ENCODE data around the gene TRRAP.

TRRAP gene

DNA sequence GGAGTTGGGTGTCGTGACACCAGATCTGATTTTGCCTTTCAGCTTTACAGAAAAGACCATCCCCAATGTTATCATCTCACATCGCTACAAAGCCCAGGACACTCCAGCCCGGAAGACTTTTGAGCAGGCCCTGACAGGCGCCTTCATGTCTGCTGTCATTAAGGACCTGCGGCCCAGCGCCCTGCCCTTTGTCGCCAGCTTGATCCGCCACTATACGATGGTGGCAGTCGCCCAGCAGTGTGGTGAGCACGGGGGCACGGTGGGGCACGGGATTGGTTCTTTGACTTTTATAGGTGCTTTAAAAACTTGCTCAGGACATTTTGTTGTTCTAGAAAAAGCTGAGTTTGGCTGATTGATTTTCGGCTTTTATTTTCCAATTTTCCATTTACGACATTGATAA lies 48.8 kb downstream of the TRRAP start:
- Histone ChIP-seq H3K36me3 (peaks cover 81 to 100% (median 92%) of the 10 kb centered on the region in 3 donors), H3K4me1 (no peaks in the 10 kb centered on the region), H3K9me3 (no peaks in the 10 kb centered on the region), H3K27ac (no peak overlapping the region), H3K27me3 (no peaks in the 10 kb centered on the region), H3K4me3 (no peak overlapping the region)
- TF ChIP-seq, protein P1, sequence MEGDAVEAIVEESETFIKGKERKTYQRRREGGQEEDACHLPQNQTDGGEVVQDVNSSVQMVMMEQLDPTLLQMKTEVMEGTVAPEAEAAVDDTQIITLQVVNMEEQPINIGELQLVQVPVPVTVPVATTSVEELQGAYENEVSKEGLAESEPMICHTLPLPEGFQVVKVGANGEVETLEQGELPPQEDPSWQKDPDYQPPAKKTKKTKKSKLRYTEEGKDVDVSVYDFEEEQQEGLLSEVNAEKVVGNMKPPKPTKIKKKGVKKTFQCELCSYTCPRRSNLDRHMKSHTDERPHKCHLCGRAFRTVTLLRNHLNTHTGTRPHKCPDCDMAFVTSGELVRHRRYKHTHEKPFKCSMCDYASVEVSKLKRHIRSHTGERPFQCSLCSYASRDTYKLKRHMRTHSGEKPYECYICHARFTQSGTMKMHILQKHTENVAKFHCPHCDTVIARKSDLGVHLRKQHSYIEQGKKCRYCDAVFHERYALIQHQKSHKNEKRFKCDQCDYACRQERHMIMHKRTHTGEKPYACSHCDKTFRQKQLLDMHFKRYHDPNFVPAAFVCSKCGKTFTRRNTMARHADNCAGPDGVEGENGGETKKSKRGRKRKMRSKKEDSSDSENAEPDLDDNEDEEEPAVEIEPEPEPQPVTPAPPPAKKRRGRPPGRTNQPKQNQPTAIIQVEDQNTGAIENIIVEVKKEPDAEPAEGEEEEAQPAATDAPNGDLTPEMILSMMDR (IDR thresholded peaks at IDR 0.05): no peak
- DNase-seq: no peak
- intact Hi-C loops (cut with DNase I; ENCODE audit: low total_unique reads): loop anchor here (10.0 kb wide), 1 partner anchor 378 kb away; no protein-coding TSS in a partner anchor

DNA sequence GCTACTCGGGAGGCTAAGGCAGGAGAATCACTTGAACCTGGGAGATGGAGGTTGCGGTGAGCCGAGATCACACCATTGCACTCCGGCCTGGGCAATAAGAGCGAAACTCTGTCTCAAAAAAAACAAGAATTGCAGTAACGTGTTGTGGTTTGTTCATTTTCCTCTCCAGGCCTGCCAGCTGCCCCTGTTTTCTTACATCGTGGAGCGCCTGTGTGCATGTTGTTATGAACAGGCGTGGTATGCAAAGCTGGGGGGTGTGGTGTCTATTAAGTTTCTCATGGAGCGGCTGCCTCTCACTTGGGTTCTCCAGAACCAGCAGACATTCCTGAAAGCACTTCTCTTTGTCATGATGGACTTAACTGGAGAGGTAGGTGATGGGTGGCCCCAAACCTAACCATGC lies 52.1 kb downstream of the TRRAP start:
- no peak for DNase-seq
- H3K27ac ChIP-seq: no peak overlapping the region
- intact Hi-C loops (cut with DNase I; ENCODE audit: low total_unique reads): no loop called here
- TF ChIP-seq, protein P1 (IDR thresholded peaks at IDR 0.05): no peak
- H3K36me3 ChIP-seq: peaks cover 91 to 100% (median 91%) of the 10 kb centered on the region in 3 donors
- no peak overlapping the region for H3K4me3 ChIP-seq
- no peaks in the 10 kb centered on the region for H3K9me3 ChIP-seq
- no peaks in the 10 kb centered on the region for H3K27me3 ChIP-seq
- H3K4me1 ChIP-seq: no peaks in the 10 kb centered on the region

DNA sequence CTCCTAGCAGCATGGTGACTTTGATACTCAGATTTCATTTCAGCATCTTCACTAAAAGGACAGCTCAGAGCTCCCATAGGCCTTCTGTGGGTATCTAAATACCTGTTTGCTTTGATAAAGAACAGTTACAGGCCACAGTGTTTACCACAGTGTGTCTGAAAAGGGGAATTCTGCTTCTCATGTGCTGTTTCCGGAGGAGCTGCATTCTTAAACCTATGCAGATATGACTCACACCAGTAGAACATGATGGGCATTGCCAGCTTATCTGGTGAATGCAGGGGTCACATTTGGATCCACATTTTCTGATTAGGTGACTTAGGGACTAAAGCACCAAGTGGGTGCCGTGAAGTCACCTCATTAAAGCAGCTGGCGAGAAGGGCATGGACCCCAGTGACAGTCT lies 52.6 kb downstream of the TRRAP start:
- Histone ChIP-seq H3K27ac (no peak overlapping the region), H3K4me1 (no peaks in the 10 kb centered on the region), H3K9me3 (no peaks in the 10 kb centered on the region), H3K27me3 (no peaks in the 10 kb centered on the region), H3K36me3 (peaks cover 89 to 100% (median 91%) of the 10 kb centered on the region in 3 donors), H3K4me3 (no peak overlapping the region)
- intact Hi-C loops (cut with DNase I; ENCODE audit: low total_unique reads): no loop called here
- TF ChIP-seq, protein P1 (IDR thresholded peaks at IDR 0.05): no peak
- DNase-seq: no peak

DNA sequence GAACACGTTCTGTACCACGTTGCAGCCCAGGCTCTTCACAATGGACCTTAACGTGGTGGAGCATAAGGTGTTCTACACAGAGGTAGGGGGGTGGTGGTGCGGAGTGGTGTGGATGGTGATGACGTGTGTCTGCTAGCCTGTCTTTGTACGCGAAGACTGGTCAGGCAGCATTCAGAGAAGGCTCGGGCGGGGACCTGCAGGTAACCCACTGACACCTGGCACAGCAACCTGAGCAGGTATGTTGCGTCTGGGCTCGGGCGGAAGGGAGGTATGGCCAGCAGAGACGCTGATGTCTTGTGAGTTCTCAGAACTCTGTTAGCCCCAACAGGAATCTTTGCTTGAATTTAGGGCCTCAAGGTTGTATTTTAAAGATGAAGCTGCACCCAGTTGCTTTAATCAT lies 55.0 kb downstream of the TRRAP start:
- Histone ChIP-seq H3K27me3 (no peaks in the 10 kb centered on the region), H3K27ac (no peak overlapping the region), H3K4me3 (no peak overlapping the region), H3K4me1 (no peaks in the 10 kb centered on the region), H3K9me3 (no peaks in the 10 kb centered on the region), H3K36me3 (peaks cover 87 to 100% (median 94%) of the 10 kb centered on the region in 3 donors)
- no peak for DNase-seq
- TF ChIP-seq, protein P1 (IDR thresholded peaks at IDR 0.05): no peak
- intact Hi-C loops (cut with DNase I; ENCODE audit: low total_unique reads): no loop called here

DNA sequence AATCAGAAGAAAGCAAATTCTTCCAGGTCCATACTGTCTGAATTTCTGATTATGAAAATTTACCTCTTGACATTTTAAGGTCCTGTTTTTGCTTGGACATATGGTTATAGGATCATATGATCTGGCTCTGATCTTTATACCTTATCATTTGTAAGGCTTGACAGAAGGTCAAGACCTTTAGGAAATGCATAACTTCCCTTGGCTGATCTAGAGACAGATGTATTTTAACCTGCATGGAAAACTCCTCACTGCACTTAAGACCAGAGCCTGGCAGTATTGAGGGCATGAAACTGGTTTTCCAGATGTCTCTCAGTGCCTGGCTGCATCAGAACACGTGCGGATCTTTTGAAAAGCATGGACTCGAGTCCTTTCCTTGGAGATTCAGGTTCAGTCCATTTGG lies 55.9 kb downstream of the TRRAP start:
- Histone ChIP-seq H3K36me3 (peaks cover 78 to 100% (median 95%) of the 10 kb centered on the region in 3 donors), H3K4me3 (no peak overlapping the region), H3K9me3 (no peaks in the 10 kb centered on the region), H3K27me3 (no peaks in the 10 kb centered on the region), H3K27ac (no peak overlapping the region), H3K4me1 (no peaks in the 10 kb centered on the region)
- TF ChIP-seq, protein P1 (IDR thresholded peaks at IDR 0.05): no peak
- DNase-seq: no peak
- intact Hi-C loops (cut with DNase I; ENCODE audit: low total_unique reads): no loop called here

DNA sequence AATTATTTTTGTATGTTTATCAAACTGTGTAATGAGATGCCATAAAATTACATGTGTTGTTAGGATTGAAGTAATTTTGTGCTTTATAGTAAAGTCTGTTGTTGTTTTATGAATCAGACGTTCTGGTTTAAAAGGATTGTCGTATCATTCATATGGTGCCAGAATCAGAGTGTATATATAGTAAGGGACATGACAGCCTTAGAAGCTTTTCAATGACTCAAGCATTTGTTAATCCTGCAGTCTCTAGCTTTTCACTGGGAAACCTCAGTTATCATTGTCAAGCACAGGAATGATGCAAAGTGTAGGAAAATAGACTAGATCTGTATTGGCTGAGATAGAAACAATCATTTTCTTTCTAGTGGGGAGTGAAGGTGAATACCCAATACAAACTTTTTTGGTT lies 57.5 kb downstream of the TRRAP start:
- no peak overlapping the region for H3K4me3 ChIP-seq
- DNase-seq: no peak
- TF ChIP-seq, protein P1 (IDR thresholded peaks at IDR 0.05): no peak
- no peaks in the 10 kb centered on the region for H3K27me3 ChIP-seq
- H3K27ac ChIP-seq: no peak overlapping the region
- H3K9me3 ChIP-seq: no peaks in the 10 kb centered on the region
- H3K36me3 ChIP-seq: peaks cover 73 to 100% (median 97%) of the 10 kb centered on the region in 3 donors
- H3K4me1 ChIP-seq: peaks cover 0 to 11% (median 2%) of the 10 kb centered on the region in 4 donors
- intact Hi-C loops (cut with DNase I; ENCODE audit: low total_unique reads): no loop called here
